OCI-LY3 (cell line): Measurements from ENCODE around the gene SH2D5.

Experiments
- H2AFZ ChIP-seq: fragments of 200-600, 300-600 bp; shearing (Covaris generic); 2 replicates; pipeline ENCODE4 v1.6.0; 2014; ENCODE audit warnings: antibody characterized with exemption, low read depth, low read length
- H3K27ac ChIP-seq: fragments of 200-600, 300-600 bp; sonication (generic); 2 replicates; pipeline ENCODE4 v1.5.1; 2014; ENCODE audit warnings: mild to moderate bottlenecking, low read length, moderate library complexity, mixed read lengths
- H3K27me3 ChIP-seq: fragments of 200-600, 300-600 bp; sonication (generic); 2 replicates; pipeline ENCODE4 v1.6.1; 2014; ENCODE audit warnings: low read depth, low read length, mixed read lengths
- H3K36me3 ChIP-seq: fragments of 200-600, 300-600 bp; sonication (generic); replicated peaks from 2 replicates; pipeline ENCODE3; 2014; ENCODE audit warnings: low read depth, low read length, mixed read lengths
- H3K4me1 ChIP-seq: fragments of 300-600, 200-600 bp; sonication (generic); 2 replicates; pipeline ENCODE4 v1.6.1; 2014; ENCODE audit warnings: low read length, mixed read lengths
- H3K4me2 ChIP-seq: fragments of 200-600, 300-600 bp; sonication (generic); 2 replicates; pipeline ENCODE4 v1.6.1; 2014; ENCODE audit warnings: low read length, mixed read lengths
- H3K4me3 ChIP-seq: fragments of 300-600, 200-600 bp; sonication (generic); 2 replicates; pipeline ENCODE4 v1.5.1; 2014; ENCODE audit warnings: antibody characterized with exemption, mild to moderate bottlenecking, low read length, moderate library complexity
- H3K79me2 ChIP-seq: fragments of 300-600, 200-600 bp; shearing (Covaris generic); 2 replicates; pipeline ENCODE4 v1.6.1; 2014; ENCODE audit warnings: mild to moderate bottlenecking, low read length, mixed read lengths
- H3K9ac ChIP-seq: fragments of 300-600, 200-600 bp; shearing (Covaris generic); 2 replicates; pipeline ENCODE4 v1.6.0; 2014; ENCODE audit warnings: mild to moderate bottlenecking, low read length, moderate library complexity
- H3K9me3 ChIP-seq: fragments of 200-600, 300-600 bp; shearing (Covaris generic); 2 replicates; pipeline ENCODE4 v1.6.1; 2014; ENCODE audit warnings: low read length, mixed read lengths; ENCODE audit not compliant: insufficient read depth
- H4K20me1 ChIP-seq: fragments of 200-600, 300-600 bp; sonication (generic); 2 replicates; pipeline ENCODE4 v1.6.1; 2016; ENCODE audit warnings: low read length, mixed read lengths; ENCODE audit not compliant: insufficient read depth
- EZH2phosphoT487 ChIP-seq: fragments of 200-600 bp; shearing (Covaris generic); IDR thresholded peaks from 2 replicates; pipeline ENCODE4 v1.6.1; 2018; ENCODE audit warnings: antibody characterized with exemption, mixed run types, low read depth
- TF ChIP-seq, protein P1 (sequence below): fragments of 200-600, 300-600 bp; sonication (generic); IDR thresholded peaks from 2 replicates; pipeline ENCODE4 v1.5.1; 2014; ENCODE audit warnings: antibody characterized with exemption, low read length, low read depth

Gene SH2D5

GRCh38 chr1:20725189-20726117 is 7.0 kb downstream of the SH2D5 start:
- no peak overlapping the region for H3K4me2 ChIP-seq
- H3K4me1 ChIP-seq = no peaks in the 10 kb centered on the region
- no peaks in the 10 kb centered on the region for H3K36me3 ChIP-seq
- H3K27ac ChIP-seq = no peak overlapping the region
- no peaks in the 10 kb centered on the region for H3K9me3 ChIP-seq
- peaks cover 8% of the 10 kb centered on the region for H3K27me3 ChIP-seq
- no peak for TF ChIP-seq EZH2phosphoT487
- TF ChIP-seq, protein P1, sequence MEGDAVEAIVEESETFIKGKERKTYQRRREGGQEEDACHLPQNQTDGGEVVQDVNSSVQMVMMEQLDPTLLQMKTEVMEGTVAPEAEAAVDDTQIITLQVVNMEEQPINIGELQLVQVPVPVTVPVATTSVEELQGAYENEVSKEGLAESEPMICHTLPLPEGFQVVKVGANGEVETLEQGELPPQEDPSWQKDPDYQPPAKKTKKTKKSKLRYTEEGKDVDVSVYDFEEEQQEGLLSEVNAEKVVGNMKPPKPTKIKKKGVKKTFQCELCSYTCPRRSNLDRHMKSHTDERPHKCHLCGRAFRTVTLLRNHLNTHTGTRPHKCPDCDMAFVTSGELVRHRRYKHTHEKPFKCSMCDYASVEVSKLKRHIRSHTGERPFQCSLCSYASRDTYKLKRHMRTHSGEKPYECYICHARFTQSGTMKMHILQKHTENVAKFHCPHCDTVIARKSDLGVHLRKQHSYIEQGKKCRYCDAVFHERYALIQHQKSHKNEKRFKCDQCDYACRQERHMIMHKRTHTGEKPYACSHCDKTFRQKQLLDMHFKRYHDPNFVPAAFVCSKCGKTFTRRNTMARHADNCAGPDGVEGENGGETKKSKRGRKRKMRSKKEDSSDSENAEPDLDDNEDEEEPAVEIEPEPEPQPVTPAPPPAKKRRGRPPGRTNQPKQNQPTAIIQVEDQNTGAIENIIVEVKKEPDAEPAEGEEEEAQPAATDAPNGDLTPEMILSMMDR = no peak
- no peak overlapping the region for H2AFZ ChIP-seq
- no peaks in the 10 kb centered on the region for H3K79me2 ChIP-seq
- H4K20me1 ChIP-seq = no peaks in the 10 kb centered on the region
- no peak overlapping the region for H3K9ac ChIP-seq
- no peak overlapping the region for H3K4me3 ChIP-seq

GRCh38 chr1:20724364-20725188 is 7.9 kb downstream of the SH2D5 start:
- Histone ChIP-seq H3K9ac (no peak overlapping the region), H3K4me2 (no peak overlapping the region), H4K20me1 (no peaks in the 10 kb centered on the region), H3K27ac (no peak overlapping the region), H3K4me1 (no peaks in the 10 kb centered on the region), H3K27me3 (no peaks in the 10 kb centered on the region), H3K9me3 (no peaks in the 10 kb centered on the region), H3K4me3 (no peak overlapping the region), H2AFZ (no peak overlapping the region), H3K79me2 (no peaks in the 10 kb centered on the region), H3K36me3 (no peaks in the 10 kb centered on the region)
- TF ChIP-seq, protein P1 = no peak

- Histone ChIP-seq H3K4me3 (no peak overlapping the region), H3K4me1 (no peaks in the 10 kb centered on the region), H3K4me2 (no peak overlapping the region), H3K27me3 (no peaks in the 10 kb centered on the region), H3K9me3 (no peaks in the 10 kb centered on the region), H4K20me1 (no peaks in the 10 kb centered on the region), H3K9ac (no peak overlapping the region), H3K27ac (no peak overlapping the region), H3K36me3 (no peaks in the 10 kb centered on the region), H3K79me2 (no peaks in the 10 kb centered on the region), H2AFZ (no peak overlapping the region)
- TF ChIP-seq EZH2phosphoT487 = no peak
- TF ChIP-seq, protein P1 = no peak
These were observed 8.8 kb downstream of the SH2D5 start for GRCh38 chr1:20723537-20724363.
